ENCODE data around the gene PEDS1. TPM values are rescaled to one million over a fixed set of nuclear protein-coding genes. Genes with fewer than 3 reads are reported as not detected.
A peak's percentile ranks its signal among the peaks of the same experiment; 100 is the strongest.
"Not testable (repeated sequence)": the region's sequence is repeated elsewhere in the genome, so short reads cannot be mapped to it uniquely, and the experiment has no call there.

The PEDS1 gene
- total and polyA plus RNA-seq, 11 donors: 13.7 to 37.4 (median 28.4) TPM

GRCh38 chr20:50186151-50186885 is 32.8 kb upstream of the PEDS1 start:
- no peaks in the 10 kb centered on the region for H3K9me3 ChIP-seq
- no peaks in the 10 kb centered on the region for H3K27me3 ChIP-seq
- DNase-seq (peak; percentile 87 to 93 (median 91)), ATAC-seq (peak; percentile 28 to 64 (median 30))
- WGBS, 4 donors: 14 to 20% (median 18%) methylated on average over 16 of the region's 16 CpGs
- peaks cover 0 to 32% (median 2%) of the 10 kb centered on the region in 12 donors for H3K4me1 ChIP-seq
- H3K27ac ChIP-seq: no peak overlapping the region
- intact Hi-C loops (cut with DNase I): loop anchor here (1.0 to 10.0 kb wide), 12 partner anchors 196 to 561 kb away; partner anchors contain the start of gene PARD6B (in 2 of the 10)
- H3K4me3 ChIP-seq: no peak overlapping the region
- no peaks in the 10 kb centered on the region for H3K36me3 ChIP-seq
- TF ChIP-seq POLR2A (IDR thresholded peaks at IDR 0.05) (no peak), CTCF (IDR thresholded peaks at IDR 0.05) (peak; percentile 94 to 99 (median 98))

- intact Hi-C loops (cut with DNase I): loop anchor here in 7 of 10 donors (5.0 to 10.0 kb wide), 5 partner anchors 197 to 562 kb away; partner anchors contain the start of gene PARD6B (in 2 of the 7)
- no peak for ATAC-seq
- H3K9me3 ChIP-seq: no peaks in the 10 kb centered on the region
Observed at GRCh38 chr20:50185426-50185825, 31.9 kb upstream of the PEDS1 start.

GRCh38 chr20:50182346-50182745 is 28.8 kb upstream of the PEDS1 start:
- Histone ChIP-seq H3K36me3 (no peaks in the 10 kb centered on the region), H3K4me1 (peaks cover 0 to 13% (median 0%) of the 10 kb centered on the region in 12 donors), H3K9me3 (no peaks in the 10 kb centered on the region), H3K27me3 (no peaks in the 10 kb centered on the region), H3K27ac (no peak overlapping the region), H3K4me3 (no peak overlapping the region)
- no peak for DNase-seq
- intact Hi-C loops (cut with DNase I): loop anchor here in 5 of 10 donors (10.0 kb wide), 2 partner anchors 552 to 562 kb away; partner anchors contain the start of gene PARD6B (in 2 of the 5)
- TF ChIP-seq CTCF (IDR thresholded peaks at IDR 0.05): no peak
- TF ChIP-seq POLR2A (IDR thresholded peaks at IDR 0.05): no peak
- WGBS, 4 donors: 73 to 80% (median 77%) methylated on average over 2 of the region's 2 CpGs
- ATAC-seq: no peak

More at GRCh38 chr20:50185426-50185825, 31.9 kb upstream of the PEDS1 start:
- DNase-seq: no peak
- Histone ChIP-seq H3K36me3 (no peaks in the 10 kb centered on the region), H3K4me1 (peaks cover 0 to 32% (median 2%) of the 10 kb centered on the region in 12 donors), H3K27me3 (no peaks in the 10 kb centered on the region), H3K27ac (no peak overlapping the region), H3K4me3 (no peak overlapping the region)
- TF ChIP-seq POLR2A (IDR thresholded peaks at IDR 0.05) (no peak), CTCF (IDR thresholded peaks at IDR 0.05) (no peak)
- 94 to 98% (median 96%) methylated on average over 5 of the region's 5 CpGs for WGBS, 4 donors

- H3K27me3 ChIP-seq: no peaks in the 10 kb centered on the region
- TF ChIP-seq CTCF (IDR thresholded peaks at IDR 0.05): no peak
- TF ChIP-seq POLR2A (IDR thresholded peaks at IDR 0.05): no peak
- no peak overlapping the region for H3K27ac ChIP-seq
- H3K9me3 ChIP-seq: no peaks in the 10 kb centered on the region
- ATAC-seq: no peak
- intact Hi-C loops (cut with DNase I): loop anchor here in 5 of 10 donors (10.0 kb wide), 2 partner anchors 553 to 563 kb away; partner anchors contain the start of gene PARD6B (in 2 of the 5)
- DNase-seq: no peak
- H3K4me1 ChIP-seq: peaks cover 0 to 6% (median 0%) of the 10 kb centered on the region in 12 donors
- WGBS, 4 donors: 94 to 95% (median 95%) methylated on average over 10 of the region's 10 CpGs
- H3K36me3 ChIP-seq: no peaks in the 10 kb centered on the region
- H3K4me3 ChIP-seq: no peak overlapping the region
Observed at GRCh38 chr20:50181344-50181743, 27.8 kb upstream of the PEDS1 start.

GRCh38 chr20:50178672-50179071 is 25.1 kb upstream of the PEDS1 start:
- H3K36me3 ChIP-seq, H3K27ac ChIP-seq, H3K9me3 ChIP-seq, H3K27me3 ChIP-seq, H3K4me3 ChIP-seq, DNase-seq, ATAC-seq: not testable (repeated sequence)
- H3K4me1 ChIP-seq: peaks cover 0 to 13% (median 0%) of the 10 kb centered on the region in 12 donors
- intact Hi-C loops (cut with DNase I): loop anchor here in 3 of 10 donors (2.0 to 5.0 kb wide), 3 partner anchors 196 to 201 kb away; partner anchors contain the start of gene SNAI1 (in 1 of the 3)
- whole genome bisulfite sequencing, 4 donors: 87 to 93% (median 92%) methylated on average over 9 of the region's 9 CpGs
